Activated naive CD4-positive, alpha-beta T cell (primary cell): Measurements from ENCODE around the gene PARP3.
A peak's percentile ranks its signal among the peaks of the same experiment; 100 is the strongest.

Experiments
- DNase-seq, 4 experiments: peaks; one replicate each; lab custom pipeline; 2025; lab: John Stamatoyannopoulos, UW

Gene PARP3

DNA sequence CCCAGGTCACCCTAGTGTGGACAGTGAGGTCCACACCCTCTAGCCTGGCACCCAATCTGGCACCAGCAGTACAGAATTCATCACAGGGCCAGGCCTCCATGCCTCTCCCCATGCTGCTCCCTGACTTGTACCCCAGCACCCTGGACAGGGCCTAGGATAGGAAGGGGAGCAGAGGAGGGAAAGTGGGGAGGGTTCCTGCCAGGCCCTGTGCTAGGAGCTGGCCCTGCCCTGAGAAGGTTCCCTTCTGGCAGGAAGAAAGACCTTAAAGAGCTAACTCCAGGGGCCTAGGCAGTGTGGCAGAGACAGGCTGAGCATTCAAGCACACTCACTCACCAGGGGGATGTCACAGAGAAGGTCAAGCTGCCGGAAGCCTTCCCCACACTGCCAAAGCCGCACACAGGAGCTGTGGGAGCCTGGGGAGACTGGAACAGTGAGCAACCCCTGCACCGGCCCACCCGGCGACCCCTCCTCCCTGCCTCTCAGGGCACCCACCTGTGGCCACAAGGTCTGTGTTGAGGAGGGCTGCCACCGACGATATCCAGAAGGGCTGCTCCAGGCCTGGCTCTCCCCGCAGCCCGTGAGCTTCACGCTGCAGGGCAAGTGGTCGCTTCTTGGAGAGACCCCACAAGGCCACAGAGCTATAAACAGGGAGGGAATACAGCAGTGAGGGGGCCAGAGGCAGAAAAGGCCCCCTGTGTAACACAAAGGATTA is 7.9 kb upstream of the PARP3 start:
- no peak for DNase-seq

DNA sequence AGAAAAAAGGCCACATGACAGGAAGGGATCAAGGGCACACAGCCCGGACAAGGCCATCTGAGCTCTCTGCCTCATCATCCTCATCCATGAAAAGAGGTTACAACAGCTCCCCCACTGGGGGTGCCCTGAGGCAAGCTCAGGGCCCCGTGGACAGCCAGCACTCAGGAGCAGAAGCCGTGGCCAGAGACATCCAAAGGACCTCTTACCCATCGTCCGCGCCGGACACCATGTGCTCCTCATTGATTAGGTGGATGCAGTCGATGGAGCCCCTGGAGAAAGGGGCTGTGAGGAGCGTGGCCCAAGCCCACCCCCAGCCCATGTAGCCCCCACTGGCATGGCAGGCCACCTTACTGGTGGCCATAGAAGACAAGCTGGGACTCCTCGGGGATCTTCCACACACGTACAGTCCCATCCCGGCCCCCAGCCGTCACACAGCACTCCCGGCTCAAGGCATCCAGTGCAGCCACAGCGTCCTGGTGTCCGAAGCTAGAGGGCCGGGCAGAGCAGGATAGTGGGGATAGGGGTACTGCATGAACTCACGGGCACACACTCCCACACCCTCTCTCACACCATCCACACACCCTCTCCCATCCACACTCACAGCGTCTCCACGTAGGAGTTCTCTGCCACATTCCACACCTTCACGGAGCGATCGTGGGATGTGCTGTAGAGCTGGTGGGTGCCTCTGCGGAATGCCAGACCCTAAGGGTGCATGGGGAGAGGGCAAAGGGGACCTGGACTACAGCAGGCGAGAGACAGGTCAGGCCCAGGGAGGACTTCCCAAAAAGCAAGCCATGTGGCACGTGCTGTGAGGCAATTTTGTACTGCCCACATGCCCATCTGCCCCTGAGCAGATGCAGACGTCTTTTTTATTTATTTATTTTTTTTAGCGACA is 6.9 kb upstream of the PARP3 start:
- no peak for DNase-seq

DNA sequence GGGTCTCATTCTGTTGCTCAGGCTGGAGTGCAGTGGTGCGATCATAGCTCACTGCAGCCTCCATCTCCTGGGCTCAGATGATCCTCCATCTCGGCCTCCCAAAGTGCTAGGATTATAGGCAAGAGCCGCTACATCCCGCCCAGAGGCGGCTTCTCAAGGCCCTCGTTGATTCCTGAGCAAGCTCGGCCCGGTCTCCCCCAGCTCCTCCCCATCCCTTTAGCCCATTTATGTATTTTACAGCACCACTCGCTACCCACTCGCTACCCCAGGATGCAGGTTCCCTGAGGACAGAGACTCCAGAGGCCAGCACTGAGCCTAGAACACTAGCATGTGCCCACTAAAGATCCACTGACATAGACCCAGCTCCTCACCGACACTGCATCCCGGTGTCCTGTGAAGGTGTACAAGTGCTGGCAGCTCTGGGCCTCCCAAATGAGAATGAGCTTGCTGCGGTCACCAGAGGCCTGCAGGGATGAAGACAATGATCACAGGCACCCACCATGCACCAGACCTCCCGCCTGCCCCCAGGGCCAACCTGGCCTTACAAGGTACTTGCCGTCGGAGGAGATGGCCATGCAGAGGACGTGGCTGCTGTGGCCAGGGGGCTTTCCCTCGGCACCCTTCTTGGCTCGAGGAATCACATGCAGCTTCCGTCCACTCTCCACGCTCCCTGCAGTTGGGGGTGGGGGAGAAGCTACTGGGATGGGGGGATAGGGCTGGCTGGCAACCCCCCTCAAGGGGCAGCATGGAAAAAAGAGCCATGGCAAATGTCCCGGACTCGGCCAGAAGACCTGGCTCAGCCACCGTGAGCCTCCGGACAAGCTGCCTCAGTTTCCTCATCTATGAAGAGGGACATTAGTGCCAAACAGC is 6.0 kb upstream of the PARP3 start:
- DNase-seq = no peak

DNA sequence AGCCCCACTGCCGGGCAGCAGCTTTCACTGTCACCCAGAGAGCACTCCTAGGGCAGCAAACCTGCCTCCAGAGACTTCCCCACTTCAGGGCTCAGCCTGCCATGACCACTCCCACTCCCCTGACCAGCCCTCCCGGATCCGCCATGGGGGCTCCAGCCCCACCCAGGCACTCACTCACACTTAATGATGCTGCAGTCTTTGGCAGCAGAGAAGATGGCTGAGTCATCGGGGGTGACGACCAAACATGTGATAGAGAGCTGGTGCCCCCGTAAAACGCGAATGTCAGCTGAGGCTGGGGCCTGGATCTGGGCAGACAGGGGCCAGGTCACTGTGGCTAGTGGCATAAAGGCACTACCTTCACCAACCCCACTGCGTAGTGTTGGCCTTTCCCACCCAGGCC is 5.1 kb upstream of the PARP3 start:
- DNase-seq = no peak

DNA sequence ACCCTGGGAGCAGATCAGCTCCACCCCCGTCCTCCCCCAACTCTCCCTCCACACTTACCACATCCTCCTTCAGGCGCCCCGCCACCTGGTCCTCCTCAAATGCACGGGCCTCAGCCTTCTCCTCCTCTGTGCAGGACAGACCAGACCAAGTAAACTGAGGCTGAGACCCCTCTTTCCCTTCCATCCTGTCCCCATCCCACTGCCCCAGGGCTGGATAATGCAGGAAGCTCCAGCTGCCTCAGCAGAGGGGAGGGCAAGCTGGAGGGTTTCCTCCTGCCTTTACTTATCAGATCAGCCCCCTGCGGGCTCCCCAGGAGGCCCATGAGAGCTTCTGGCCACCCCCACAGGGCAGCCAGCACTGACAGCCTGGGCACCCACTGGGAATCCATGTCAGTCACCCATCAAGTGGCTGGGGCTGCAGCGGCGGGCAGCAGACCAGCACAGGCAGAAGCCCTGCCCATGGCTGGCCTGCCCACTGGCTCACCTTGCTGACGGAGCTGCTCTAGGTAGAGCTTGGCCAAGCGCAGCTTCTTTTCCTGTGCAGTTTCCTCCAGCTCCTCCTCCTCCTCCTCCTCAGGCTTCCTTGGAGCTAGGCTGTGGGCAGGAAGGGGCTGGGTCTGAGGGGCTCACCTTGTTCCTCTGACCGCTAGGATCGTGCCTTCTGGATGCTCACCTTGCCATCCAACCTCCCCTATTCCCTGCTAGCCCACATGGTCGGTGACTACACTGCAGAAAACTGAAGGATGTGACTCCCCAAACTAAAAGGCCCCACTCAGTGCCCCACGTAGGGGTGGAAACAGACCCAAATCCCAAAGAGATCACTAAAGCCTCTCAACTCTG is 4.3 kb upstream of the PARP3 start:
- no peak for DNase-seq

DNA sequence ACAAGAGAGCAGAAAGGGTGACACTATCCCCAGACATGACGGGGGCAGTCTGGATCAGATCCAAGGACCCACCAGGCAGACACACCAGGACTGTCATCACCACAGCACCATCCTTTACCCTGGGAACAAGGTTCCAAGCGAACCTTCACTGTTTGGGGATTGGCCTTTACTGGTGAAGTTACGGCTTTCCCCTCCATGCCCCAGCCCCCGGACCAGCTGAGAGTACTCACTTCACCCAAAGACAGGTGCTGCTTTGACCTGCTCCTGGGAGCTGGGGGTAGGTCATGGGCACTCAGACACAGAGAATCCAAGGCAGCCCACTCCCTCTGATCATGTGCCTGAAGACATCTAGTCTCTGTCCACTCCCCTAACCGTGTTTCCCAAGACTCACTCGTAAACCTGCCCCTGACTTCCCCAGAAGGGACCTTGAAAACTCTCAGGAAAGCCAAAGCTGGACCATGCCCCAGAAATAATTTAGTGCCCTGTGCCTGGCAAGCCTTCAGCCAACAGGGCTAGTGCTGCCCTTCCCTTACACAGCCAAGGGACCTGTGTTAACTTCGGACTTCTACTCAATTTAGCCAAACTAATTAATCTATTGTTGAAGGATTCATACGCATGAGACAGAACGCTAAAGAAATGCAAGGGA is 3.3 kb upstream of the PARP3 start:
- no peak for DNase-seq

DNA sequence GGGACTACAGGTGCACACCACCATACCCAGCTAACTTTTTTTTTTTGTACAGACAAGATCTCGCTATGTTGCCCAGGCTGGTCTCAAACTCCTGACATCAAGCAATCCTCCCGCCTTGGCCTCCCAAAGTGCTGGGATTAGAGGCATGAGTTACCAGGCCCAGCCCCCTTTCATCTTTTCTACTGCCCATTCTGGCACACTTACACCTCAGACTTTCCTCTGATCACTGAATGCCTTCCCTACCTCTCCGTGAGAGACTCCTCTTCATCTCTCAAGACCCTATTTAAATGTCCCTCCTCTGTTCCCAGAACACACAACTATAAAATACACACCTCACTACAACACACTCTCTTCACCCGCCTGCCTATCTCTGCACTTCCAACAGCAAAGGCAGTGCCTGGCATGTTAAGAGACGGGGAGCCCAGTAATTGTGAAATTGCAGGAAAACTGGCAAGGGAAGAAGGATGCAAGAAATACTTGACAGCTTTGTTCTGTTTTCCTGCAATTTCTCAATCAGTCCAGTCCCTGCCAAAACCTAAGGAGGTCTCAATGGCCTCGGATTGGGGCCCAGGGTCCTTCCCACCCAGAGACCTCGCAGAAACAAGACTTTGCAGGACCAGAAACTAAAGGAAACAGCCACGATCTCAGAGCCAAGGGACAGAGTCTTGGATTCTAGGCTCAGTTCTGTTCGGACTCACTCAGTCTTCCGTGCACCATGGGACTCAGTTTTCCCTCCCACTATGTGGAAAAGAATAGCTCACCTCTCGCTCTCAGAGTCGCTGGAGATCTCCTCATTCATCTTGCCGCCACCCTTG is 1.3 kb upstream of the PARP3 start:
- DNase-seq = no peak

DNA sequence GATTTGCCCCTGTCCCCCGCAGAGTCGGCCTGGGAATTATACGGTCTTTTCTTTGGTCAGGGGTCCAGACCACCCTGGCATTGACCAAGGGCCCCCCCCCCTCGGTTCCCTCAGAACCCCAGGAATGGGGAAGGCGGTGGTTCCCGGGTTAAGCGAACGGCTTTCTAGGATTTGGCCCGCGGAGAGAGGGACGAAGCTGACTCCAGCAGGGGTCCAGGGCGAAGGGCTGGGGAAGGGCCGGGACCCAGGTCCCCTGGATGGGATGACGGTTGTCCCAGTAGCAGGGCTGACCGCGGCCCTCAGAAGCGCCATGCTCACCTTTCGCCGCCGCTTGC is 733 bp upstream of the PARP3 start:
- no peak for DNase-seq

DNA sequence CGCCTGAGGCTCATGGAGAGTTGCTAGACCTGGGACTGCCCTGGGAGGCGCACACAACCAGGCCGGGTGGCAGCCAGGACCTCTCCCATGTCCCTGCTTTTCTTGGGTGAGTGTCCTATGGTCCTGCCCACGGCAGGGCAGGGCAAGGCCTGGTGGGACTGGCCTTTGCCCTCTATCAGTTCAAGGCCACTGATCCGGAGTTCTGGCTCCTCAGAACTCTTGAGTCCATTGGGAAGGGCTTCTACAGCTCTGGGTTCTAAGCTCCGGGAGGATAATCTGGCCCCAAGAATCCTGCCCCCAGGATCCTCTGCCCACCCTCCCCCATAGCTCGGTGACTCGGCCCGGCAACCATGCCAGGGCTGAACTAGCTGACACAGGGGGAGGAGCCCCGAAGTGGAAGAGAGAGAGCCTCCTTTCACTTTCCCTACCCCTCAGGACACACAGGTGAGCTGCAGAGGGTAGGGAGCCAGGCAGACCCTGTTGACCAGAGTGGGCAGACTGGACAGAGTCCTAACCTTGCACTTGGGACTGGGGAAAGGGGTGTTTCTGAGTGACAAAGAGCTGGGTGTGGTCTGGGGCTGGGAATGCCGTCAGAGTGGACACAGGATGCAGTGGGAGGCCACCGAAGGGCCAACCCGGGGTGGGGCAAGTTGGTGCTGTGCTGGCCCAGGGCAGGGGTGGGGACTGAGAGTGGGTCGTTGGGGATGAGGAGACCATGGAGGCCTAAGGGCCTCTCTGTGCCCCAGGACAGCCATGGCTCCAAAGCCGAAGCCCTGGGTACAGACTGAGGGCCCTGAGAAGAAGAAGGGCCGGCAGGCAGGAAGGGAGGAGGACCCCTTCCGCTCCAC is 664 bp downstream of the PARP3 start:
- DNase-seq = peak in 2 of 4 experiments; percentile 29 to 38

DNA sequence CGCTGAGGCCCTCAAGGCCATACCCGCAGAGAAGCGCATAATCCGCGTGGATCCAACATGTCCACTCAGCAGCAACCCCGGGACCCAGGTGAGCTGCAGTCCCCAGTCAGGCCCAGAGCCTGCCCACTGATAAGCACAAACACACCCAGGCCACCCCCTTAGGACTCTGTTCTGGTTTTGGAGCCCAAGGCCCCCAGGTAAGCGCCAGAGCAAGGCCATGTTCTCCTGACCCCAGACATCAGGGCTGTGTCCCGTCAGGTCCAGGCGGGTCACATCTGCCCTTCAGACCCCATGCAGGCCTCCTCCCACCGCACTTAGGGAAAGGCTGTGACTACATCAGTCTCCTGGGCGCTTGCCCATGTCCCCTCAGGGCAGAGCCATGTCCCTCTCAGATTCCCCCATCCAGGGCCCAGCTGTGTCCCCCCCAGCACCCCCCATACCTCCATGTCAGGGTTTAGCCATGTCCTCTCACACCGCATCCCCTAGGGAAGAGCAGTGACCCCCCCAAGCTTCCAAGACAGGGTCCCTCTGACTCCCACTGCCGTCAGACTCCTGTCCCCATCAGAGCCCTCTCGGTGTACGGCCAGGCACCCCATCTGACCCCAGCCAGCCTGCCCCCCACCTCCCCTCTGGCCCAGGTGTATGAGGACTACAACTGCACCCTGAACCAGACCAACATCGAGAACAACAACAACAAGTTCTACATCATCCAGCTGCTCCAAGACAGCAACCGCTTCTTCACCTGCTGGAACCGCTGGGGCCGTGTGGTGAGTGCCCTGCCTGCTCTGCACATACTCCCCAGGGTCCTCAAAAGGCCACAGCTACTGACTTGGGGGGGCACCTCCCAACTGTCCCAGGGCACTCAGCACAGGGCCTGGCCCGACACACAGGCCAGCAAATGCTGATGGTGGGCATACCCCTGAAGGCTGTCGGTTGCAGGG is 1.6 kb downstream of the PARP3 start:
- no peak for DNase-seq

DNA sequence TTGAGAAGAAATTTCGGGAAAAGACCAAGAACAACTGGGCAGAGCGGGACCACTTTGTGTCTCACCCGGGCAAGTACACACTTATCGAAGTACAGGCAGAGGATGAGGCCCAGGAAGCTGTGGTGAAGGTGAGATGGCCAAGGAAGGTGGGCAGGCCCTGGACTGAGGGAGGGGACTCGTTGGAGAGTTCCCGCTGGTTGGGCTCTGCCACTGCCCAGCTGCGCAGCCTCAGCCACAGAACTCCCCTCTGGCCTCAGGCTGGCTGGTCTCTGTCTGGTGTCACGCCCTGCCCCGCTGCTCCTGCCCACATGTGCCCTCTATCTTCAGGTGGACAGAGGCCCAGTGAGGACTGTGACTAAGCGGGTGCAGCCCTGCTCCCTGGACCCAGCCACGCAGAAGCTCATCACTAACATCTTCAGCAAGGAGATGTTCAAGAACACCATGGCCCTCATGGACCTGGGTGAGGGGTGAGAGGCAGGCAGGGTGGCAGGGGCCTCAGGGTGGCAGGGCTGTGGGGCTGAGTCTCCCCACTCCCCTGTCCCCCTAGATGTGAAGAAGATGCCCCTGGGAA is 2.4 kb downstream of the PARP3 start:
- DNase-seq = no peak

DNA sequence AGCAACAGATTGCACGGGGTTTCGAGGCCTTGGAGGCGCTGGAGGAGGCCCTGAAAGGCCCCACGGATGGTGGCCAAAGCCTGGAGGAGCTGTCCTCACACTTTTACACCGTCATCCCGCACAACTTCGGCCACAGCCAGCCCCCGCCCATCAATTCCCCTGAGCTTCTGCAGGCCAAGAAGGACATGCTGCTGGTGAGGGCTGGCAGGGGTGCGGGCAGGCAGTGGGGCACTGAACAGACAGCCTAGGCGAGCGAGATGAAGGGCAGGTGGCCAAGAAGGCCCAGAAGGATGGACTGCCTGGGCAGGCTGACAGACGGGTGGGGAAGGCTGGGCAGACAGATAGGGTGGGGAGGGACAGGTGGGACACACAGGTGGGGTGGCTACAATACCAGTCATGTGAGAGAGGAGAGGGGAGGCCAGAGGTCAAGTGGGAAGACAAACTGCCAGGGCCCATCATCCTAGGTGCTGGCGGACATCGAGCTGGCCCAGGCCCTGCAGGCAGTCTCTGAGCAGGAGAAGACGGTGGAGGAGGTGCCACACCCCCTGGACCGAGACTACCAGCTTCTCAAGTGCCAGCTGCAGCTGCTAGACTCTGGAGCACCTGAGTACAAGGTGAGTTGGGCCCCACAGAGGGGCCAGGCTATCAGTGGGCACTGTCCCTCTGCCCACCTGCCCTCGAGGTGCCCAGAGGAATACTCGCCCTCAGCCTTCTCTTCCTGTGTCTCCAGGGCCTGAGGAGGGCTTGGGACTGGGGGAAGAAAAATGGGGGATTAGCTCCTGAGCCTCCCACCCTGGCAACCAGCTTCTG is 3.1 kb downstream of the PARP3 start:
- no peak for DNase-seq

DNA sequence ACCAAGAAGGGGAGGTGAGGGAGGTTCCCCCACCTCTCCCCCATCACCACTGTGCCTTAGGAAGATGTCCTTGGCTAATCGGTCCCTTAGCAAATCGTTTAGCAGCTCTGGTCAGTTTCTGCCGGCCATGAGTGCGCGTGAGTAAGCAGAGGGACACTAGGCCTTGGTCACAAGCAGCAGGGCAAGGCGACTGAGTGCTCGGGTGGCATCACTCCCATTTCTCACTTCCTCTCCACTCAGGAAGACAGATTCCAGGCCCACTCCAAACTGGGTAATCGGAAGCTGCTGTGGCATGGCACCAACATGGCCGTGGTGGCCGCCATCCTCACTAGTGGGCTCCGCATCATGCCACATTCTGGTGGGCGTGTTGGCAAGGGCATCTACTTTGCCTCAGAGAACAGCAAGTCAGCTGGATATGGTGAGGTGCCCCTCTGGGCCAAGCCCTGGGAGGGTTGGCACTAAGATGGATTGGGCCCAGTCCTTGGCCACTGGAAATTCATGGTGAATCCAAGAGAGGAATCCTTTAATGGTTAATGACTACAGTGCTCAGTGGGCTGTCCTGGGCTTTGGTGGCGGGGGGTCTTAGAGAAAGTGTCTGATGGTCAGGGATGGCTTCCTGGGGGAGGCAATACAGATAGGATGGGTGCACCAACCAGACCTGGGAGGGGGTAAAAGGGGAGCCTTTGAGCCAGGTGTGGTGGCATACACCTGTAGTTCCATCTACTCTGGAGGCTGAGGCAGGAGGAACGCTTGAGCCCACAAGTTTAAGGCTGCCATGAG is 4.0 kb downstream of the PARP3 start:
- no peak for DNase-seq

DNA sequence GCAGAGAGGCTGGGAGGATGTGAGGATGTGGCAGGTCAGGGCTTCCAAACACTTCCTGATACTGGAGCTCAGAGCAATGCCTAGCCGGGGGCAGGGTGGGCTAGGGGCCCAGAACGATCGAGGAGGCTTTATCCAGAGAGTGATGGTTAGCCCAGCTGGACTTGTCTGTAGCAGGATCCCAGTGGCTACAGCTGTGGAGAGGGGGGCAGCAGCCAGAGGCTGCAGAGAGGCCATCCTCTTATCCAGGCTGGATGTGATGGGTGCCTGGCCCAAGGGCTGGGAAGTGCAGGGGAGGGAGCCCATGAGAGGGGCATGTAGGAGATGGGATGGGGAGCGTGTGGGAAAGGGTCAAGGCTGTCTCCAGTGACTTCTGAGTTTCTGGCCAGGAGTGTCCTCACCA is 4.6 kb downstream of the PARP3 start:
- DNase-seq = no peak

DNA sequence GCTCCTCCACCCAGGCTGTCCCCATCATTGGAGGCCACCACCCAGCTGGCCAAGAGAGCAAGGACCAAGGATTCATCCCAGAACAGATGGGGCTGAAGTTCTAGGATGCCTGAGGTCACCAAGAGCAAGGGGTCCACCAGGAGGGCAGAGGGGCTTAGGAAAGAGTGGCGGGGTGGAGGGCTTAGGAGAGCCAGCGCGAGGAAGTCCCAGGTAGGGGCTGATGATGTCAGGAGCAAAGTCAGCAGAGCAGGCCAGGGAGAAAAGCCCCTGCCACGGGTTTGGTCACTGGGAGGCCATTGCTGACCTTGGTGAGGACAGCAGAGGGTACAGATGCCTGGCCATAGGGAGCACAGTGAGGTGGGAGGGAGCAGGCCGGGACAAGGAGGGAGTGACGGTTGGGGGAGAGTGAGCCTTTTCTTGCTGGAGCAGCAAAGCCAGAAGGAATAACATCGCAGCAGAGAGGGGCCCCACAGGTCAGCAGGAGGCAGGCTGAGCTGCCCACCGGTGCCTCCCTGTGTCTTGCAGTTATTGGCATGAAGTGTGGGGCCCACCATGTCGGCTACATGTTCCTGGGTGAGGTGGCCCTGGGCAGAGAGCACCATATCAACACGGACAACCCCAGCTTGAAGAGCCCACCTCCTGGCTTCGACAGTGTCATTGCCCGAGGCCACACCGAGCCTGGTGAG is 5.2 kb downstream of the PARP3 start:
- no peak for DNase-seq
